ENCODE results near the gene GEMIN2.
"Not testable (repeated sequence)": the region's sequence is repeated elsewhere in the genome, so short reads cannot be mapped to it uniquely, and the experiment has no call there.

The GEMIN2 gene

GRCh38 chr14:39181026-39181692 is 67.0 kb downstream of the GEMIN2 start:
- no peak overlapping the region for H3K4me3 ChIP-seq (ENCODE audit: low read length)
- no peaks in the 10 kb centered on the region for H3K27me3 ChIP-seq (replicated peaks; ENCODE audit: control insufficient read depth, insufficient read depth, low read length)
- peaks cover 19% of the 10 kb centered on the region for H3K4me1 ChIP-seq (ENCODE audit: control insufficient read depth, insufficient read depth, low read length)
- no peak overlapping the region for H3K9ac ChIP-seq (ENCODE audit: low read length)
- no peak for DNase-seq (ENCODE audit: low read depth)
- no peaks in the 10 kb centered on the region for H3K9me3 ChIP-seq (ENCODE audit: control insufficient read depth, low read length)
- peaks cover 94% of the 10 kb centered on the region for H3K36me3 ChIP-seq (ENCODE audit: control insufficient read depth, insufficient read depth, low read length, severe bottlenecking)

- peaks cover 89% of the 10 kb centered on the region for H3K36me3 ChIP-seq (ENCODE audit: control insufficient read depth, insufficient read depth, low read length, severe bottlenecking)
- DNase-seq (ENCODE audit: low read depth) = no peak
Observed at GRCh38 chr14:39181693-39182047, 67.5 kb downstream of the GEMIN2 start.

DNA sequence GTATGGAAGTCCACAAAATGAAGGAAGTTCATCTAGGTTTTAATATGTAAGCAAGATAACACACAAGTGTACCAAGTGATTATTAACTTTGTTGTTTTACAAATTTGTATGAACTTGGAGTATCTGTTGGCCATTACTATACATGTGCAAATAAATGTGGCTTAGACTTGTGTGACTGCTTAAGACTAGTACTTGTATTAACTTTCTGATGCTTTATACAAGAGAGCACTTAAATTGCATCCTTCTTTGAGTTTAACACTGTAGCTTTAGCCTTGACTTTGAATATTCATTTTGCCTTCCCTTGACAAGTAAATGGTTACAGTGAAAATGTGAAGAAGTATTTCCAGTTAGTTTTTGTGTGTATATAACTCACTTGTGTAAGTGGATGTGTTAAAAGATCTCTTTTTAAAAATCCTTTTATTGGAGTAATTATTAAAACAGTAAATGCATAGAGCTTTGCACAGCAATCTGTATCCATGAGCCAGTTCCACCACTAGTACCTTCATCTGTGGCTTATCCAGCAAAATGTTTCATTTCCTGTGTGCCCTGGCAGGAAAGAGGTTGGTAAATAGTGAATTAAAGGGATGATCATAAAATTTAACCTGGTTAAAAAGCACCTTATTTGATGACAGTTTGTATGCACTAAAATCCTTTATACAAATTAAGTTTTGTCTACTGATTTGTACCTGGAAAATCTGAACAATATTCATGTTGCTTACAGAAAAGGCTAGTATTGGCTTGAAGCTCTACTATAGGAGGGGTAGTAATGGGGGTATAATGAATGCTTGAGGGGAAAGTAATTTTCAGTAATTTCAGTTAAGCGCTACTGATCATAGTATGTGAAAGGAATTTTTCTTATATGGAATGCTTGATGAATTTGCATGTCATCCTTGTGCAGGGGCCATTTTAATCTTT is 68.9 kb downstream of the GEMIN2 start:
- Histone ChIP-seq H3K27me3 (replicated peaks; ENCODE audit: control insufficient read depth, insufficient read depth, low read length) (no peaks in the 10 kb centered on the region), H3K4me3 (ENCODE audit: low read length) (no peak overlapping the region), H3K4me1 (ENCODE audit: control insufficient read depth, insufficient read depth, low read length) (peaks cover 6% of the 10 kb centered on the region), H3K36me3 (ENCODE audit: control insufficient read depth, insufficient read depth, low read length, severe bottlenecking) (peaks cover 75% of the 10 kb centered on the region), H3K9me3 (ENCODE audit: control insufficient read depth, low read length) (no peaks in the 10 kb centered on the region), H3K9ac (ENCODE audit: low read length) (no peak overlapping the region)
- no peak for DNase-seq (ENCODE audit: low read depth)

More at GRCh38 chr14:39181693-39182047, 67.5 kb downstream of the GEMIN2 start:
- Histone ChIP-seq H3K9ac (ENCODE audit: low read length) (no peak overlapping the region), H3K4me1 (ENCODE audit: control insufficient read depth, insufficient read depth, low read length) (peaks cover 13% of the 10 kb centered on the region), H3K9me3 (ENCODE audit: control insufficient read depth, low read length) (no peaks in the 10 kb centered on the region), H3K4me3 (ENCODE audit: low read length) (no peak overlapping the region), H3K27me3 (replicated peaks; ENCODE audit: control insufficient read depth, insufficient read depth, low read length) (no peaks in the 10 kb centered on the region)

DNA sequence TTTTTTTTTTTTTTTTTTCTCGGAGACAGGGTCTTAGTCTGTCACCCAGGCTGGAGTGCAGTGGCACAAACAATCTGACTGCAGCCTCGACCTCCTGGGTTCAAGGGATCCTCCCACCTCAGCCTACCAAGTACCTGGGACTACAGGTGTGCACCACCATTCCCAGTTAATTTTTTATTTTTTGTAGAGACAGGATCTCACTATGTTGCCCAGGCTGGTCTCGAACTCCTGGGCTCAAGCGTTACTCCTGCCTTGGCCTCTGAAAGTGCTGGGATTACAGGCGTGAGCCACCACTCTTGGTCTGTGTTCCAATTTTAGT is 69.5 kb downstream of the GEMIN2 start:
- H3K36me3 ChIP-seq (ENCODE audit: control insufficient read depth, insufficient read depth, low read length, severe bottlenecking) = peaks cover 69% of the 10 kb centered on the region

GRCh38 chr14:39184628-39185255 is 70.6 kb downstream of the GEMIN2 start:
- H3K27me3 ChIP-seq (replicated peaks; ENCODE audit: control insufficient read depth, insufficient read depth, low read length) = no peaks in the 10 kb centered on the region
- H3K4me1 ChIP-seq (ENCODE audit: control insufficient read depth, insufficient read depth, low read length) = peaks cover 6% of the 10 kb centered on the region
- no peak for DNase-seq (ENCODE audit: low read depth)
- no peak overlapping the region for H3K4me3 ChIP-seq (ENCODE audit: low read length)
- H3K9ac ChIP-seq (ENCODE audit: low read length) = no peak overlapping the region
- no peaks in the 10 kb centered on the region for H3K9me3 ChIP-seq (ENCODE audit: control insufficient read depth, low read length)
- peaks cover 58% of the 10 kb centered on the region for H3K36me3 ChIP-seq (ENCODE audit: control insufficient read depth, insufficient read depth, low read length, severe bottlenecking)

More for the DNA sequence above, 69.5 kb downstream of the GEMIN2 start:
- DNase-seq (ENCODE audit: low read depth); H3K4me1 ChIP-seq (ENCODE audit: control insufficient read depth, insufficient read depth, low read length); H3K9ac ChIP-seq (ENCODE audit: low read length); H3K4me3 ChIP-seq (ENCODE audit: low read length); H3K27me3 ChIP-seq (replicated peaks; ENCODE audit: control insufficient read depth, insufficient read depth, low read length); H3K9me3 ChIP-seq (ENCODE audit: control insufficient read depth, low read length): not testable (repeated sequence)

DNA sequence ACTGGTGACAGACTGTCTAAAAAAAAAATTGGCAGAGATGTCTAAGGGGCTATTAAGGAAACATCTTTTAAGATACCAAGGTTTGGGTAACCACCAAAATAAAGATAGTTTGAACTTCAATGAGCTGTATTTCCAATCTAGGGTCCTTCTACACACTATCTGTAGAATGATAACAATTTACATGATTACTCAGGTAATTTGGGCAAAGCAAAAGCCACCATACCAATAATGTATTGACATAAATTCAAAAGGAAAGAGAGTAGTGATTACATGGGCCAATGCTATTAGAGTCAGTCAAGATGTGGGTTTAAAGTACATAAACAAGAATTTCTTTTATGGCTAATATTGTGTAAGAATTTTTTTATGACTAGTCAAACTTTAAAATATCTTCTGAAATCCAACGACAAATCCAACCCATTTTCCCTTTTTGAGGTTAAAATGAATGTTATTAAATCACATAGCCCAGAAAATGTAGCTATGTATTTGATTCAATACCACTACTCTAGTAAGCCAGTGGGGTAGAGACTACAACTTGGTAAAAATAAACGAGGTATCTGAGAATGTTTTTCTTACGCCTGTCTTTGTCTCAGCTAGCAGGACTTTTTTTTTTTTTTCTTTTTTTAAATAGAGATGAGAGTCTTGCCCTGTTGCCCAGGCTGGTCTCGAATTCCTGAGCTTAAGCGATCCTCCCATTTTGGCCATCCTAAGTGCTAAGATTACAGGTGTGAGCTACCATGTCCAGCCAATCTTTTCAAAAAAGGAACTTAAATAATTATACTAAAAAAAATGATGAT is 71.3 kb downstream of the GEMIN2 start:
- Histone ChIP-seq H3K36me3 (ENCODE audit: control insufficient read depth, insufficient read depth, low read length, severe bottlenecking) (peaks cover 51% of the 10 kb centered on the region), H3K9me3 (ENCODE audit: control insufficient read depth, low read length) (no peaks in the 10 kb centered on the region), H3K27me3 (replicated peaks; ENCODE audit: control insufficient read depth, insufficient read depth, low read length) (no peaks in the 10 kb centered on the region), H3K4me3 (ENCODE audit: low read length) (no peak overlapping the region), H3K9ac (ENCODE audit: low read length) (no peak overlapping the region), H3K4me1 (ENCODE audit: control insufficient read depth, insufficient read depth, low read length) (peaks cover 6% of the 10 kb centered on the region)
- no peak for DNase-seq (ENCODE audit: low read depth)

All from adipocyte (in vitro differentiated cells).